IMR-90 (cell line): ENCODE data around the gene BANP.
"Not testable (repeated sequence)": the region's sequence is repeated elsewhere in the genome, so short reads cannot be mapped to it uniquely, and the experiment has no call there.

Experiments used
- CTCF ChIP-seq: conservative IDR thresholded peaks from 2 replicates; pipeline ENCODE4 v1.5.1; 2012; ENCODE audit warnings: mild to moderate bottlenecking, low read depth, low read length, improper control_type of control experiment
- ELK1 ChIP-seq: fragments of 150-350 bp; IDR thresholded peaks from 2 replicates; pipeline ENCODE4 v1.6.1; 2016; ENCODE audit warnings: low read depth, mild to moderate bottlenecking, low read length, moderate library complexity, borderline replicate concordance
- POLR2A ChIP-seq: IDR thresholded peaks from 2 replicates; pipeline ENCODE4 v1.6.1; 2012; ENCODE audit warnings: mild to moderate bottlenecking, low read depth, low read length
- RFX5 ChIP-seq: IDR thresholded peaks from 2 replicates; pipeline ENCODE4 v1.8.0; 2012; ENCODE audit warnings: low read depth, mild to moderate bottlenecking, low read length, moderate library complexity
- SMC3 ChIP-seq: fragments of 150-350 bp; IDR thresholded peaks from 2 replicates; pipeline ENCODE4 v1.6.1; 2016; ENCODE audit warnings: low read depth, mild to moderate bottlenecking, antibody characterized with exemption, low read length, moderate library complexity

- TF ChIP-seq CTCF, POLR2A, SMC3, ELK1, RFX5: not testable (repeated sequence)
Observed at GRCh38 chr16:87904963-87905362, 46.3 kb upstream of the BANP start.
